NCI-H2196 treated with DMSO at 0.1 percent for 48 hours (cell line): ENCODE data around the gene U2AF1L4.

ENCODE experiments used
- DNase-seq: peaks from one replicate; lab custom pipeline; 2025; ENCODE audit not compliant: unreplicated experiment; lab: John Stamatoyannopoulos, UW

Gene U2AF1L4

DNA sequence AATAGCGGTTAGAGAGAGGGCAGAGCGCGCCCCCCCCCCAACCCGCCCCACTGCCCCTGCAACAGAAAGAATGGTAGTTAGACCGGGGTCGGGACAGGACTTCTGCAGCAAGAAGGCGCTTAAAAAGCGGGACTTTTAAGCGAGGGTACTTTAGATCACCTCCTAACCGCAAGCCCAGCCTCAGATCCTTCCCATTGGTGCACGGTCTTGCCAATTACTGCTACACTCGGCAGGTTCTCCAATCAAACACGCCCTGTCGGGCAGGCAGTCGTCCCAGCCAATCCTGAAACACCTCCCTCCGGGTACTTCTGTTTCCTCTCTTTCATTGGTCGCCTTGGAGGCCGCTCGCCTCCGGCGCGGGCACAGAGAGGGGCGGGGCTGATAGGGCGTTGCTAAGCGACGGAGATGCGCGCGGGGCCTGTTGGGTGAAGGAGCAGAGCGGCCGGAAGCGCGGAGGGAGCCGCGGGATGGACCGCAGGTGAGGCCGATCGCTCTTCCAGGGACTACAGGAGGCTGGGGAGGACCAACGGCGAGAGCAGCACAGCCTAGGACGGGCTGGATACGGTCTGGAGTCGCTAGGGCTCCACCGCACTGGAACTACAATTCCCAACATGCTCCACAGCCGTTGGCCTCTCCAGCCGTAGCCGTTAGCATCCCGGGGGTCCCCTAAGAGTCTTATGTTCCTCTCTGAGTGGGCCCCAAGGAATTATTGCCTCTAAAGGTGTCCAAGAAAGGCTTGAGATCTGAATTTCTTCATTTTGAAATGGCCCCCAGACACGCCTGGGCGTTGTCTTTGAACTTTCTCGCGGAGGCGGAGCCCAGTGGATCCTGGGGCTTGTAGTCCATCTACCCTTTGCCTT is 12.8 kb upstream of the U2AF1L4 start, which contains the start of gene PROSER3:
Gene PROSER3, plus strand, starts transcription at position 428 of the 860 bp plus-strand sequence. Its CDS starts 40 bp downstream, at position 468.
- DNase-seq = peak; percentile 95

DNA sequence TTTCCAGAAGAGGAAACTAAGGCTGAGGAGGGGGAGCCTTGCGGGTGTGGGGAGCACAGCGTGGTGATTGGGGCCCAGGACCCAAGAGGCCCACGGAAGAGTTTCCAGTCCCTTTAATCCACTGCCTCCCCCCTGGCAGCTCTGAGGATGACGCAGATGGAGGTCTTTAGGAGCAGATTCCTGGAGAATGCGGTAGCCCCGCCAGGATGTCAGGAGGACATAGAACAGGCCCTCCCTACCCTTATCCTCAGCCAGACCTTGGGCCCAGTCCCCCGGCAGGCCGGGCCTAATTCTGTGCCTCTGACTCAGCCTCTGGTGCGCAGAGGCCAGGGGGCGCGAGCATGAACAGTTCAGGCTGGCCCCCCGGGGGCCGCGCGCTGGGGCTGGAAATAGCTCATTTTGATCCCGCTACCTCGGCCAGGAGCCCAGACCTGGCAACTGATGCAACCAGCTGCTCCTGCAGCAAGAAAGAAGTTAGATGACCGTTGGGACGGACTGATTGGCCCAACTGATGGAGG is 12.1 kb upstream of the U2AF1L4 start:
- DNase-seq = no peak

DNA sequence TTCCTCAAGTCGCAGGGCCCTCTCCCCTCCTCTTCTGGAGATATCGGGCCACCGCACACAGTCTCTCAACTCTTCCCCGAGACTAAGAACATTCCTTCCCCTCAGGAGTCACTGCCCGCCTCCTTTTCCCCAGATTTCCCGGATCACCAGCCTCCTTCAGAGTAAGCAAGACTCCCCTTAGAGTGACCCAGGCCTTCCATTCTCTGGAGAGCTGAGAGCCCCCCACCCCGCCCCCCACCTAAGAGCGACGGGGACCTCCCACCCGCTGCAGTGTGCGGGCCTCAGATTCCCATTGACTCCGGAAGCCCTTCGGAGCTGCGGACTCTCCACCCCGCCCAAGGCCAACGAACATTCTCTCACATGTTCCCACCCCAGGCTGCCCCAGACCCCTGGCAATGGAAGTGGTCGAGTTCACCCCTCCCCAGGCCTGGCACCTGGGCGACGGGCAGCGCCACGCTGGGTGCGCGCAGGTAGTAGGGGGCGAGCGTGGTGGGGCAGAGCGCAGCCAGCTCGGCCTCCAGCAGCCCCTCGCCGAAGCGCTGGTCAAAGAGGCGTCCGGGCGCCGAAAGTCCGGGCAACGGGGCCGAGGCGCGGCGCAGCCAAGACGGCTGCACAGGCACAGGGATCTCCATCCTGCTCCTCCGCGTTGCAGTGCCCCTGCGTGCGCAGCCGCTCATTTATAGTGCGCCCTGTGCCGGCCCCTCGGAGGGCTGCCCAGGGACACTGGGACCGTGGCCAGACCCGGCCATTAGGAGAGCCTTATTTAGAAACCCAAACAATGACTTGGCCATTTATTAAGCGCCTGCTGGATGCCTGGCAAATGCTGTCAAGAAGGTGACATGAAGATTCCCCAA is 11.4 kb upstream of the U2AF1L4 start, which contains the start of gene HSPB6:
Gene HSPB6, minus strand, starts transcription at position 653 of the 854 bp plus-strand sequence. Its CDS starts 21 bp downstream, at position 632.
- DNase-seq = no peak

DNA sequence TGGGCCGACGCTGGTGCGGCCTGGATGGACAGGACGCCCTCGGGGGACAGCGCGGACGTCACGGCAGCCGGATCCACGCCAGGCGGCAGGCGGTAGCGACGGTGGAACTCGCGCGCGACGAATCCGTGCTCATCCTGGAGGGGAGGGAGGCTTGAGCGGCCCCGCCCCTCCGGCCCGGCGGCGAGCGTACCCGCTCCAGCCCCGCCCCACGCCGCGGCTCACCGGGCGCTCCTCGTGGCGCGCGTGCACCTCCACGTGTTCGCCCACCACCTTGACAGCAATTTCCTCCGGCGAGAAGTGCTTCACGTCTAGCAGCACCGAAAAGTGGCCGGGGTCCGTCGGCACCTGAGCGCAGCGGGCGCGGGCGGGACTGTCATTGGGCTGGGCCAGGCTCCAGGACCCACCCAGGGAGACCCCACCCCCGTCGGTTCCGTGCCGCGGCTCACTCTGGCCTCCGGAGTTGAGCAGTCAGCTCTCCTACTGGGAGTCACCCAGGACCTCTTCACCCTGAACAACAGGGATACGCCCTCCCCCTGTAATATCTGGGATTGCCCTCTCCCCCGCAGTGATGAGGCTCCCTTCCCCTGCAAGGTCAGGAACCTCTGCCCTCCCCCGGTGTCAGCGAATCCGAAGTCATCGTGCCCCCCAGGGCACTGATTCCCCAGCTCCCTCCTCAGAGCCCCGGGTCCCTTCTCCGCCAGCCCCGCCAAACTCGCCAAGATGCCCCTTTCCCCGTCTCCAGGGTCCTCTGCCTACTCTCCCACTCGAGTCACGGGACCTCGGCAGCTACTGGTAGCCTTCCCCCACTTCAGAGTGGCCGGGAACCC is 10.5 kb upstream of the U2AF1L4 start:
- DNase-seq = no peak

DNA sequence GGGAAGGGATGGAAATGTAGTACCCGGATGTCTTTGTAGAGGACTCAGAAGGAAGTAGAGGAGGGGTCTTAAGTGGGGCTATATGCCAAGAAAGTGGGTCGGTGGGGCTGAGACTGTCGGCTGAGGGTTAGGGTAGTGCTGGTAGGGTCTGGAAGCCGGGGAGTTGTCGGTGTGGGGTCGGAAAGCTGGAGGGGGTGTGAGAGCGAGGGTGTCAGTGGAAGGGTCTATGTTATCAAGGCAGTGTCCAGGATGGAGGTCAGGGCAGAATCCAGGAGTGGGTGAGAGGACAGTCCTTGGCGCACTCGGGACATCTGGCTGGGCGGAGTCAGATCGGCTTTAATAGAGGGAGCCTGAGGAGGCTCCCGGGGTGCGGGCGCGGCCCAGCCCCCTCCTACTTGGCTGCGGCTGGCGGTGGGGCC is 9.9 kb upstream of the U2AF1L4 start:
- DNase-seq = no peak

DNA sequence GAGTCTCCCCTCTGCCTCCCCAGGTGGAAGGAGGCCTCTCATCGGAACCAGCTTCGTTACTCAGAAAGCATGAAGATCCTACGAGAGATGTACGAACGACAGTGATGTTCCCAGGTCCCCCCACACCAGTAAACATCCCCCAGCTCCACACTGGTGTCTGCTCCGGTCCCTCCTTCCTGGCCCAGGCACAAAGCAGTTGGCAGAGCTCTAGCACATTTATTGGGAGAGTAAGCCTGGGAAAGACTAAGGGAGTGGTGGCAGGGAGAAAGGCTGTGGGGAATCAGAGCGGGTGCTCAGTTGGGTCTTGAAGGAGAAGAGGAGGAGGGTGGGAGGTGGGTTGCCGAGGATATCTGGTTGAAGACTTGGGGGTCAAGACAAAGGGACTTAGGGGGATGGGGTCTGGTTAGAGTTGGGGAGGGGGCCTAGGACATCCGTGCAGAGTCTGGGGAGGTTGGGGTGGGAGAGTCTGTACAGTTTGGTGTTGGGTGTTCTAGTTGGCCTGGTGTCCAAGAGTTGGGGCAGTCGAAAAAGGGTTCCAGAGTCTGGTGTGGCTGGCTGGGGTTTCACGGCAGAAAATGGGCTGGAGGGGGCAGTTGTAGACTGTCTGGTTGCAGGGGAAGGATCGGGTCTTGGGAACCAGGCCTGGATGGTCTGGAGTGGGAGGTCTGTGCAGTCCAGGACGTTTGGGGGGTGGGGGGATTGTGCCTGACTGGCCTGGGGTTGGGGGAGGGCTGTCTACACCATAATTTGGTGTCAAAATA is 9.3 kb upstream of the U2AF1L4 start:
- DNase-seq = no peak

DNA sequence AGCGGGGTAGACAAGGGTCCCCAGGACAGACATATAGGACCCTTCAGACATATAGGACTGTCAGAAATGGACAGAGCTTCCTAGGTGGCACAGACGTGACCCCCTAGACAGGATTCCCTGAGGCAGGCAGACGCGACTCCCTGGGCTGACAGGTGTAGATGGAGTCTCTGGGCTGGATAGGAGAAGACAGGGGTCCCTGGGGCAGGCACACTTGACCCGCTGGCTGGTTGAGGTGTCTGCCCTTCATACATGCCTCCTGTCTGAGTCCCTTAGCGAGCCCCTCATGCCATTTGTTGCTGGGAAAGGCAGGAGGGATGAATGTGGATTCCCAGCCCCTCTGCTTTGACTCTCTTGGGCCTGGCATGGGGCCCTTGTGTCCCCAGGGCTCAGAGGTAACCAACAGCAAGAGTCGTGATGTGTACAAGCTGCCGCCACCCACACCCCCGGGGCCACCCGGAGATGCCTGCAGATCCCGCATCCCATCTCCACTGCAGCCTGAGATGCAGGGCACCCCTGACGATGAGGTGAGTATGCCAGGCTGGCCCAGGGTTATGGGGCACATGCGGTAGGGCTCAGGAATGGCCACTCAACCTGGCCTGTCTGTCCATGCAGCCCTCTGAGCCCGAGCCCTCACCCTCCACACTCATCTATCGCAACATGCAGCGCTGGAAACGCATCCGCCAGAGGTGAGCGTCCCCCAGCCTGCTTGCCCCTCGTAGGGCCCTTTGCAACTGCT is 8.6 kb upstream of the U2AF1L4 start:
- no peak for DNase-seq

DNA sequence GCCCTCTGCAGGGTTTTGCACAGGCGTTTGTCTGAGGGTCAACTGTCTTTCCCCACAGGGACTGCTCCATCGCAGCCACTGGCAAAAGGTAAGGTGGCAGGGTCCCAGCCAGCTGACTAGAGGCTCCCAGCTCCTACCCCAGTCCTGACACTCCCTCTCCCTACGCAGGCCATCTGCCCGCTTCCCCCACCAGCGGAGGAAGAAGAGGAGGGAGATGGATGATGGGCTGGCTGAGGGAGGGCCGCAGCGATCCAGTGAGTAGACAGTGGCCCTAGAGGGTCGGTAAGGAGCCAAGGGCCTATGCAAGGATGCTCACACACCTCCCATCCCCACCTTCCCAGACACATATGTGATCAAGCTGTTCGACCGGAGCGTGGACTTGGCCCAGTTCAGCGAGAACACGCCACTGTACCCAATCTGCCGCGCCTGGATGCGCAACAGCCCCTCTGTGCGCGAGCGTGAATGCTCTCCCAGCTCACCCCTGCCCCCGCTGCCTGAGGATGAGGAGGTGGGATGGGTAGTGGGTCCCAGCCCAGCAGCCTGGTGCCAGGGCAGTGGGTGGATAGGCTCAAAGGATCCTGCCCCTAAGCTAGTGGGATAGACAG is 7.6 kb upstream of the U2AF1L4 start:
- no peak for DNase-seq

DNA sequence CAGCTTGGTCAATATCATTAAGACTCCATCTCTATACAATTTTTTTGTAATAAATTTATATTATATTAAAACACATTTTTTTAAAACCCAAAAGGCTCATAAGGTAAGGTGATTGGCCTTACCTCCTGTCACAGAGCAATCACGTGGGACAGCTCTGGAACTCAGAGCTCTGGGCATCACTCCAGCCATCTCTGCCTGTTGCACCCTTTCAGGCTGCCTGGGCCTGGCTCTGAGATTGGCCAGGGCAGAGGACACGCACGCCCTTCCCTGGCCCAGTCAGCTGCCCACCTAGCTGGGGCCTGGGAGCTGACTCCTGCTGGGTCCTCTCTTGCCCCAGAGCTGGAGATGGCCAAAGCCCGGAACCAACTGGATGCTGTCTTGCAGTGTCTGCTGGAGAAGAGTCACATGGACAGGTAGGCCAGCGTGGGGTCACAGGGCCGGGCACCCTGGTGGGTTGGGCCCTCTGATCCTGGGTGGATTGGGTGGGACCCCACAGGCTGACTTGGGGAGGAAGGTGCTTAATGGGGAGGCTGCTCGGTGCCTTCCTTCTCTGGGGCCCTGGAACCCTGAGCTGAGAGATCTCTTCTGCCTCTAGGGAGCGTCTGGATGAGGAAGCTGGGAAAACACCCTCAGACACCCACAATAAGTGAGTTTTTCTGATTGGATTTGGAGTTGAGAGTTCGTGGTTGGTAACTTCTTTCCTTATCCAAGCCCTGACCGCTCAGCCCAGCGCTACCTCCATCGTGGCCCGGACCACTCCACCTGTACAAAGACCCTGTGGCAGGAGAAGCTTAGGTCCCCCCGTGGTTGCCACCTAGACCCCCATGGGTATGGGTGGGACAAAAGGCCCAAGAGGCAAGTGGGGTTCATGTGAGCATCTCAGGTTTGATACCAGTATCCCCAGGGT is 6.9 kb upstream of the U2AF1L4 start:
- DNase-seq = no peak

DNA sequence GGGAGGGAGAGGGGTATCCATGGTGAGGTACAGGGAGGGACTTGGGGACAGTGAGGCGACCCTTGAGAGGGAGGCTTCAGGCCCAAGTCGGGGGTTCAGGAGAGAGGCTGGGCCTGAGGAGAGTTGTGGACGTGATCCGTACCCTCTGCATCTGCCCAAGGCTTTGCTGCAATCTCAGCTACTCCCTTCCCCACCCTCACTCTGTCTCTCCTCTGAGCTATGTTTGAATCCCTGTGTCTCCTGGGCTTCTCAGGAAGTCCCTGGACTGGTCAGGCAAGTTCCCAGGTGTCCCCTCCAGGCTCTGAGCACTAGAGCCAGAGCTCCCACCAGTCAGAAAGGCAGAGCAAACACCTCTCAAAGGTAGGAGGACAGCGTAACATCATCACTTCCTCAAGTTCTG is 4.9 kb upstream of the U2AF1L4 start:
- no peak for DNase-seq

DNA sequence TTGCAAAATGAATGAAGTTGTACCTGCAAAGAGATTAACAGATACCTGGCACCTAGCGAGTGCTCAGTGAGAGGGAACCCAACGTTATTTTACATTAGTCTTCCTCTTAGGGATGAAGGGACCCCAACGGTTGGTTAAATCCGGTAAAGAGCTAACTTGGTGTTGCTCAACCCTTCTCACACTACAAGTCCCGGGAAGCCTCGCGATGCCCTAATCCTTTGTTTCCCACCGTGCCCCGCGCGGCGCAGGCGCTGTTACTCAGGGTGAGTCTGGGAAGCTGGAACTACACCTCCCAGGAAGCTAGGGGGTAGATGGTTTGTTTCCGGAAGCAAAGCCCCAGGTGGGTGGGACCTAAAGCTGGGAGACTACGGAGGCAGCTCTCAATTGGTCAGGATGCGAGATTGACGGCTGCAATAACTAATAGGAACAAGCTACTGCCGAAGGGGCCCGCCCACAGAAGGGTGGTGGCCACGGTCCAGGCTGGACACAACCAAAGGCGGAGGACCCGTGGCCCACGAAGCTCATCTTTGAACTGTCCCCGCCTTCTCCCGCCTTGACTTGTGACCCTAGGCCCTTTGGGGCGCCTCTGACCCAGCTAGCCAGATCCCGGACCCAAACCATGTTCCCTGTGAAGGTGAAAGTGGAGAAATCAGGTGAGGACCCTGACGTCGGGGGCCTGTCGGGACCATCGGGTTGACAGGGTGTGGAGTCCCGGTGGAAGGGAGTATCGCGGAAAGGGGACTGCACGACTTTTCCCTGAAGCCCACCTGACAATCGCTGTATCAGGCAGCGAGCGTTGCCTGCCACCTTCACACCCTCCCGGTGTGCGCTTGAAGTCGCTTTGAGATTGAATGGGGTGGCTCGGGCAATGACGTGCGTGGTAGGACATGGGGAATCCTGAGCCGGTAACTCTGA is 3.1 kb upstream of the U2AF1L4 start, which contains the start of gene LIN37:
Gene LIN37, plus strand, starts transcription at position 471 of the 915 bp plus-strand sequence. Its CDS starts 149 bp downstream, at position 620.
- peak; percentile 97 for DNase-seq

DNA sequence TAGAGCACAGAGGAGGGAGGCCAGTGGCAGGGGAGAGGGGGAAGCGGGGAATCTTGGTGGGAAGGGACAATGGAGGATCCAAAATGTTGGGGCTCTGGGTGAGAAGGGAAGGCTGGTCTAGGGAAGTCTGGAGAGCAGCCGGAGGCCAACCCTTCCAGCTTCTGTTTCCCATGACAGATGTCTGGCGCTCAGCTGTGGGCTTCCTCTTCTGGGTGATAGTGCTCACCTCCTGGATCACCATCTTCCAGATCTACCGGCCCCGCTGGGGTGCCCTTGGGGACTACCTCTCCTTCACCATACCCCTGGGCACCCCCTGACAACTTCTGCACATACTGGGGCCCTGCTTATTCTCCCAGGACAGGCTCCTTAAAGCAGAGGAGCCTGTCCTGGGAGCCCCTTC is 1.3 kb upstream of the U2AF1L4 start:
- no peak for DNase-seq

DNA sequence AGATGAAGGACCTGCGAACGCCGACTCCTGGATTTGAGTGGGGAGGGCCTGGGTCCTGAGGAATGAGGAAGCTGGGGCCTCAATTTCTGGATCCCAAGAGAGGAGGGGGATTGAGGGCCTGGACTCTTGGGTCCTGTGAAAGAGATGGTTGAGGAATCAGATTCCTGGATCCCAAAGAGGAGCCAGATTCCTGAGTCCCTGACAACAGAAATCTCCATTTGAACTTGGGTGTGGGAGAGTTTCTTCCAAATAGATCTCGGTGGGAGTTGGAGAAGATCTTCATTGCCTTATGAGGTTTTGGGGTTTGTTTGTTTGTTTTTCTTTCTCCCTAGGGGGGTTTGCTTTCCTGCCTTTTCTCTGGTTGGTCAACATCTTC is 857 bp upstream of the U2AF1L4 start:
- DNase-seq = no peak

DNA sequence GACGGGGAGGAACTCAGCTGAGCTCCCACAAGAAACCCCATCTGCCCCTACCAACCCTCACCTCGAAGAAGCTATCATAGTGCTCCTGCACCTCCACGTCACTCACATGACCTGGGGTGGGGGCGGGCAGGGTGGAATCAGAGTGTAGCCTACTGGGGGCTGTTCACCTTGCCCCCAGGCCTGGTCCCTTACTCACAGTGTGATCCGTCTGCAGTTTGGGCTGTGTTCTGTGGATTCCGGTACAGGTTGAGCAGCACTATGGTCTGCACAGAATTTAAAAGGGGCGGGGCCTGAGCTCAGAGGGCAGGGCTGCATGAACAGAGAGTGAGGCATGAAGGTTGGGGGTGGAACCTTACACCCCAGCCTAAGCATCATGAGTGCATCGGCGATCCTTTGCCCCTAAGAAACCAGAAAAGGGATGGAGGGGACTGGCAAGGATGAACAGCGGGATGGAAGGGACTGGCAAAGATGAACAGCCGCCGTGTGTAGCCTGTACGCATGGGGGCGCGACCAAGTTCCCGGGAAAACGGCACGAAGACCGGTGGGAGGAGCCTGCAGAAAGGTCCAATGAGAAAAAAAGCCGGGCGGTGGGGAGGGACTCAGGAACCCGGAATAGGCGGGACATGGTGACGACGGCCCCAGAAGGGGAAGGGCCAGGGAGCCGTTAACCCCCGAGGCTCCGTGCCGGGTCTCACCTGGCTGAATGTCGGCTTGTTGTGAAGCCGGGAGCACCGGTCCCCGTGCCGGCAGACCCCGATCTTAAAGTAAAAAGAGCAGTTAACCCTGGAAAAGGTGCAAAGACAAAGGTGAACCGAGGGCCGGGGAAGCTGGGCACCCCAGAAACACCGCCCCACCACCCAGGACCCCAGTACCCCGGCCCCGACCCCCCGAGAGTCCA is 539 bp downstream of the U2AF1L4 start:
- peak; percentile 93 for DNase-seq

DNA sequence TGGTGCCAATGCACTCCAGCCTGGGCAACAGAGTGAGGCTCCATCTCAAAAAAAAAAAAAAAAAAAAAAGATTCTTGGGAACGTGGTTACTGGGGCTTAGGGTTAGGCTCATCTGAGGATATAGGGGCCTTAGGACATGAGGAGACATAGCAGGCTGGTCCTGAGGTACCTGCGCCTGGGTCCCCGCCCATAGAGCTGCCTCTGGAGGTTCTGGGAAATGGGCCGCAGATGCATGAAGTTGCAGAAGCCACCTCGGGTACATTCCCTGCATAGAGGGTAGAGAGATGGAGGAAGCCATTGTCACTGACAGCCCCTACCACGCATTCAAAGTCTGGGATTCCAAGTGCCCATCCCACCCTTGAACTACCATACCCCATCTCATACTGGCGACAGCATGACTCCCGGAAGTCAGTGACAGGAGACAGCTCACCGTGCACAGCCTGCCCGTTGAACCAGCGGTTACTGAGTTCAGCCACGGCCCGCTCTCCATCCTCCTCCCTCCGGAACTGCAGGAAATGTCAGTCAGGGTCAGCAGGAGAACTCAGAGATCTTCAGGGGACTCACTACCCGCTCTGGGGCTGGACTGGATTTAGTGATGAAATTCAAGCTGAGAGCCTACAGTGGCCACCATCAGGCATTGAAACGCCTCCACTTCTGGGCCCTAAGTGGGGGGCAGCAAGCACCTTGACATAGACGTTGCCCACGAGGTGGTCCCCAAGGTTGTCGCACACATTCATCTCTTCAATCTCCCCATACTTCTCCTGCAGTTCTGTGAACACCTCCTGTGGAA is 1.4 kb downstream of the U2AF1L4 start:
- DNase-seq = no peak
